Effector CD4-positive, alpha-beta T cell (primary cell): Measurements from ENCODE around the gene B4GALT5.
"Not testable (repeated sequence)": the region's sequence is repeated elsewhere in the genome, so short reads cannot be mapped to it uniquely, and the experiment has no call there.

Experiments used
- DNase-seq: peaks from one replicate; pipeline ENCODE4 v3.0.0-alpha.2; 2020

The B4GALT5 gene

DNA sequence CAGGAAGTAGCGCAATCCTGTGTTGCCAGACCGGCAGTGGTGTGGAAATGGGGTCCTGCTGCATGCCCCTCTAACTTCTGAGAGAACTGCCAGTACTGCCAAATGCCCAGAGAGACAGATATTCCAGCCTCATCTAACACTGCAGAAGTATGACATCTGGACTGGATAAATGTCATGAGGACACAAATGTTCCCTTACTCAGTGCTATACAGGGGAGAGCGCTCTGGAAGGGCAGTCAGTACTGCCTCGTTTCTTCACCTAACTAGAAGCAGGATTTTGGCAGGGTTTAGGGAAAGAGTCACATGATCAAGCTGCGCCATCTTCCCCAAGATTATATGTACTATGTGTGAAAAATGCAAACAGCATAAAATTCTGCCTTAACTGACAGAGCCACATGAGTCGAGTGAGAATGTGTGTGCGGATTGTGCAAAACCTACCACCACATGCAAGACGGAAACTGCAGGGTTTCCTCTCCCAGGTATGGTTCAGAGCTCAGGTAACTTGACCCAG is 59.7 kb downstream of the B4GALT5 start:
- no peak for DNase-seq

DNA sequence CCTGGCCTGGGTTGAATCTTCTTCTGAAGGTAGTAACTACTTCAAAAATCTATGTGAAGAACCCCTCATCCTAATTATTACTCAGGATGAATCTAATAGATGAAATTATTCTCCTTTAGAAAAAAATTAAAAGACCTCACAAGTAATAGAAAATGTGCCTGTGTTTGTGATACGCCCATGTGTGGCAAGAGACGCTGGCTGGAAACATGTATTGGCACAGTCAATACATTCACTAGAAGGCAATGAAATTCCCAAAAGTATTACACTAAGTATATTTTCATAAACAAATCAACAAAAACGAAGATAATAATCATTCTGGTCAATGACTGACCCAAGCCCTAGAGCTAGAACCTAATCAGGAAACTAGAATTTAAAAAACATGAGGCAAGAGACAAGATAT is 64.0 kb downstream of the B4GALT5 start:
- DNase-seq: no peak

DNA sequence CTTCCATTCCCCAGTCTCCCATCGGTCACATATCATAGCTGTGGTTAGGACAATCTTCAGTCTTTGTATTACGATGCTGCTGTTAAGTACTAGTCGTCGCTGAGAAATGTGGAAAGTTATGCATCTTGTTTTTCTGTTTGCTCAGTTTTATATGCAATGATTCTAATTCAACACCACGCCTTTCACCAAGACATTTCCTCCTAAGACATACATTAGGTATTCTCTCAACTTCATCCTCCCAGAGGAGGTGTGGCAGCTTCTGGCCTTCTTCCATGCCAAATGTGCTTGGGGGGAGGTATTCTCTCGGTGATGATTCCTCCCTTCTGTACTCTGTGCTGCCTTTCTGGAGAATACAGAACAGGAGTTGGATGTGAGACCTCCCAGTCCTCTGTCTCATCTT is 66.1 kb downstream of the B4GALT5 start:
- DNase-seq: no peak

DNA sequence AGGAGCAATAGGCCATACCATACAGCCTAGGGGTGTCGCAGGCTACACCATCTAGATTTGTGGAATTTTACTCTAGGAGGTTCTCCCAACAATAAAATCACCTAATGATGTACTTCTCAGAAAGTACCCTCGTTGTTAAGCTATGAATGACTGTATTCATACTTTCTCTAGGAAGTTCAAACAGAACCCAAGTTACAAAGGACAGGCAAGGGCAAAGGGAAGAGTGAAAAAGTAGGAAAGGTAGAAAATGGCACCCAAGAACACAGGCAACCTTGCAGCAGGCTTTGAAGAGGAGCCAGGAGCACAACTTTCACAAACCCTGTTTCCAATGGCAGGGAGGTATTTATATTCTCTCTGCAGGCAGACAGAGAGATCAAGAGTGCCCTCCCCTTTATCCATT is 67.2 kb downstream of the B4GALT5 start:
- DNase-seq: no peak

DNA sequence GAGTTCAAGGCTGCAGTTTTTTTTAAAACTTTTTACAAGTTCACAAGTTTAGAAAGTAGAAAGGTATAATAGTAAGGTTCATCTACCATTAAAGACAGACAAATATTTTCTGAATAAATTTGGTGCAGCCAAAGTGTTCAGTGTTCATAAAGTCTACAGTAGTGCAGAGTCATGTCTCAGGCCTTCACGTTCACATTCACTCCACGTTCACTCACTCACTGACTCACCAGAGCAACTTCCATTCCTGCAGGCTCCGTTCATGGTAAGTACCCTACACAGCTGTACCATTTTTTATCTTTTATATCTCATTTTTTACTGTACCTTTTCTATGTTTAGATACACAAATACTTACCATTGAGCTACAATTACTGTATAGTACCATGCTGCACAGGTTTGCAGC is 67.6 kb downstream of the B4GALT5 start:
- no peak for DNase-seq

DNA sequence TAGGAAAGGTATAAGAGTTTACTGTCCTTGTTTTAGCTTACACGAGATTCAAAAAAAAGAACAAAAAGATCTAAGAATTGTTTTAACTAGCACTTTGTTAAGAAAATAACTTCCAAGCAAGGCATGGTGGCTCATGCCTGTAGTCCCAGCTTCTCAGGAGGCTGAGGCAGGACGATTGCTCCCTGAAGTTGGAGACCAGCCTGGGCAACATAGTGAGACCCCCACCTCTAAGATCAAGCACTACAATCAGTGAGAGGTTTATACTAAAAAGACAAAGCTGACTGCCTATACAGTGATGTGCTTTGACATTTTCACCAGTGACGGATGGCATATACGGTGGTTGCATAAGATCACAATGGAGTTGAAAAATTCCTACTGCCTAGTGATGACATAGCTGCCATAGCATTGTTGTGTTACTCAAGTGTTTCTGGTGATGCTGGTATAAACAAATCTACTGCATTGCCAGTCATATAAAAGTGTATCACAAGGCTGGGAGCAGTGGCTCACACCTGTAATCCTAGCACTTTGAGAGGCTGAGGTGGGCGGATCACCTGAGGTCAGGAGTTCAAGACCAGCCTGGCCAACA is 68.6 kb downstream of the B4GALT5 start:
- no peak for DNase-seq

DNA sequence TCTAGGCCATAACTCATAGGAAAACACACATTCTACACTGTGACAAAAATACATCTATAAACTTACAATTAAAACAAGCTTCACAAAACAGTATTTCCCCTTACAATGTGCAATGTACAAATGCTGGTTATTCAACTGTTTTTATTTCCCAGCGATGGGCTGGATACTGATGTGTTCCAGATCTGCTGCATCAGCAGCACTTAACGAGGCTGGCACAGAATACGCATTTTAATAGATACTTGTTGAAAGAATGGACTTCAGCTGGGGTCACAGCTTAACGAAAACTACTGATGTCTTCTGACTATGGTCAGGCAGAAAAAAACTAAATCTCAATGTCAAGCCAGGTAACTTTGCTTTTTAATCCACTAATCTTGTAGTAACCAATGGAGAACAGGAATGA is 70.9 kb downstream of the B4GALT5 start:
- DNase-seq: no peak

DNA sequence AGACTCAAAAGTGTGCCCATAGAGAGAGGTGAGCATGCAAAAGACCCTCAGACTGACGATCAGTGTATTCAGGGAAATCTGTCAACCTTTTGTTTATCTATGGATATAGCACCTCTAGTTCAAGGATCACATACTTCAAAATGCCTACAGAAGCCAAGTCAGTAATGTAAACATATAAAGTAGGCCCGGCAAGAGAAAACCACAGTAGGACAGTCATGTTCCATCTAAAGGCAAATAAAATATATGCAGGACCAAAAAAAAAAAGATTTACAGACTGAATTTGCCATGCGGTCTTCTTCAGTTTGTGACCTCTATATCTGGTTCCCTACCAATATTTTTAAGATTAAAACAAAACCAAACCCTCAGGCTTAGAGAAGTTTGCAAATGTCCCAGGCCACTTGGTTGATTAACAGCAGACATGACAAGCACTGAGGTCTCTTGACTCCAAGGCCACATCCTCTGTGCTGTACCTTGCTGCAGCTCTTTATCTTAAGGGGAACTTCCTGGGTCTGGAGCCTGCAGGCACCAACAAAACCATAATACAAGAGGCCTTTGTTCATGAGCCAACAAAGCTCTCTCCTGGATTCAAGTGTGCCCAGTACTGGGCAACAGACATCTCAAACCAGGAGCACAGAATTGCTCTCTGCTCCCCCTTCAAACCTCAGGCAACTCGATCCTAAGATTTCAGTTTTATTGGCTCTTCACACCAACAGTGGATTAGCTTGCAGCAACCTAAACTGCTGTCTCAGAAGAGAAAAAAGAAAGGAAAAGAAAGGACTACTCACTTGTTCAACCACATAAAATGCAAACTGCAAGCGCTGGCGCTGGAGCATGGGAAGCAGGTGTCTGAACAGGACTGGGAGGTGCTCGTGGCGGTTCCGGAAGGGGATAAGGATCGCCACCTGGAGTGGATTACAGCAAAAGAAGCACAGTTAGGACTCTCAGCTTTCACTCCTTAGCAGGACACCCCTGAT is 71.7 kb downstream of the B4GALT5 start:
- no peak for DNase-seq

DNA sequence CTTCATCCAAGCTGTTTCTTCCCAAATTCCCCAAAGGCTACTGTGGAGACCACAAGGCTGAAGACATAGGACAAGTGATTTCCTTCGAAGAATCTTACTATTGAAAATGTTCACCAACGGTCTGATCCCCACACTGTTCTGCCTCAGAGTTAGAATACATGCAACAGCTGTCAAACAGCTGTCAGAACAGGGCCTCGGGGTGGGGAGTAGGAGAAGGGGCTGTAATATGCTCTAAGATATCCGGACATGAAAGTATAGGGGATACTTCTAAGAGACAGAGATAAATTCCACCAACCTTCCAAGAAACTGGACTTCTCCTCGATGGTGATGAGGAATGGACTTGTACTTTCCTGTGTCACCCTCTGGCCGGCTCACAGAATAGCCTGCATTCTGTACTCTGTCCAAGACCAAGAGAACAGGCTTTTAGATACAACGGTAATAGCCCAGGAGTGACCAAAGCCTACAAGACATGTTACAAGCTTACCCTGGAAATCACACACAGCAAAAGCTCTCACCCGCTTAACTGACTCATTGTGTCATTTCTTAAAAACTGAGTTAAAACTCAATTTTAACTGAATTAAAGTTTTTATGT is 76.5 kb downstream of the B4GALT5 start:
- DNase-seq: no peak

DNA sequence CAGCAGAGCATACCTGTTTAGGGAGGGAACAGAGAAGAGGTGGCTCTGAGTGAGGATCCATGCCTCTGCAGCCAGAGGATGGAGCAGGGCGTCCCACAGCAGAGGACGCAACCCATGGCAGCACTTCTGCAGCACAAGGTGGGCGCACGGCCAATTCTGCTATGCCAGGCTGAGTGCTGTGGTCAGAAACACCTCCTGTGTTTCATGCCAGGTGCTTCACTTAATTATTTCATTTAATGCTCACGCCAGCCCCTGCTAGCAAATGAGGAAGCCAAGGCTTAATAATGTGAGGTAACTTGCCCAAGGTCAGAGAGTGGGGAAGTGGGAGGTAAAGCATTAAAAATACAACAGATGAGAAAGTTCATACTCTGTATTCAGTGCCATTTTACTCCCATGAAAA is 77.2 kb downstream of the B4GALT5 start:
- no peak for DNase-seq

DNA sequence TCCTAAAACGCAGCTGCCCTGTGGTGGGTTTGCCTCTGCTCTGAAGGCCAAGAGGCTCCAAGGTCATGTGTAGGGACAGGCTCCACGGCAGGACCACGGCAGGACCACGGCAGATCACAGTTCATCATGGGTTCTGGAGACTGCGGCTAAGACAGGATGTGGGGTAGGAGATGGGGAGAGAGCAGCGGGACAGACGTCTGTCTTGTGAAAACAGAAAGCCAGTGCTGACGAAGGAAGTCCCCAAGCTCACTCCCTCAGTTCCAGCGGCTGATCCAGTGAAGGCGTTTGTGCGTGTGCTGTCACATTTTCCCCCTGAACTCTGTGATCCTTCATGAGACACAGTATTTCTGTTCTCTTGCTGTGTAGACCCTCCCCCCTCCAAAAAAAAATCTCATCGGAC is 77.8 kb downstream of the B4GALT5 start:
- DNase-seq: no peak

DNA sequence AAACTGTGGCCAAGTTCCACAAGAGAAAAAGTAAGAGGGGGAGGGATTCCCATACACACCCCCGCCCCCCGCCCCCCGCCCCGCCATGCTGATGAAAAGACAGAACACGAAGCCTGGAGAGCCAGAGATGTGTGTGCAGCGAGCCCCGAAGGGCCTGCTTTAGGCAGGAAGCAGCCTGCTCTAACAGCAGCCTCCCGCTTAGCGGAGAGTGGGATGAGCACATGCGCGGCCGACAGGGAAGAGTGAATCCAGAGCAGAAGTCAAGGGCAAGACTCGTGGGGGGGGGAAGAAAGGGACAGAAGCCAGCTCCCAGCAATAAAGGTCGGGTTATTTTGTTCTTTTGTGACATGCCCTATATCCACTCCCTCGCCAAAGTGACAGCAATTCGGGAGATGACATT is 78.5 kb downstream of the B4GALT5 start:
- no peak for DNase-seq

DNA sequence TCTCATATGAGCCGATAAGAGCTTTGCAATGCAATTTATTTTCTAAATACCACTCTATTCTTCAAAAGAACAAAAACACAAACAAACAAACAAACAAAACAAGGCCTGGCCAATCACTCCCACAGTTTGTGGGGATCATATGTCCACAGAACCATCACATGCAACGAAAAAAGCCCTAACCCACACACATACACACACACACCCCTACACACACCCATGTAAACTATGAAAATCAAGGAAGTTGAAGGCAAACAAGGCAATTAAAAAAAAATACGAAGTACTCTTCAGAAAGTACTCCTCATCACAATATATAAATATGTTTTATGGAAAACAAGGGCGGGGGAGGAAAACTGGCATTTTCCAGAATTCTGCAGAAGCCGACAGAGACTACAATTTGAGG is 79.6 kb downstream of the B4GALT5 start:
- DNase-seq: no peak

DNA sequence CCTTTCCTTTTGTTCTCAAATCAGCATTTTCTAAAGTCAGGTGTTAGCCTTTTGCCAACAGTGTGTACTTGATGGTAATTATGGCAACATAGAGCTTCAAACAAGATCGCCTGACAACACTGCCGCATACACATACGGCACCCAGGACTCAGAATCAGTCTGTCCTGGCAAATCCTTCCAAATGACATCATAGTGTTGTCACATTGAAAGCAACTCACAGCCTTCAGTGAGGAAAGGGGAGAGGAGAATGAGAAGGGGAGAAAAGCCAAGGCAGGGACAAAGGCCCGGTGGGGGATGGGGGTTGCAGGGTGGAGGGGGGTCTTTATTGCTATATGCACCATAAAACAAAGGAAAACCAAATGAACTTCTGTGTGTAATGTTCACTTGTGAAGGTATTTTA is 80.0 kb downstream of the B4GALT5 start:
- DNase-seq: no peak

DNA sequence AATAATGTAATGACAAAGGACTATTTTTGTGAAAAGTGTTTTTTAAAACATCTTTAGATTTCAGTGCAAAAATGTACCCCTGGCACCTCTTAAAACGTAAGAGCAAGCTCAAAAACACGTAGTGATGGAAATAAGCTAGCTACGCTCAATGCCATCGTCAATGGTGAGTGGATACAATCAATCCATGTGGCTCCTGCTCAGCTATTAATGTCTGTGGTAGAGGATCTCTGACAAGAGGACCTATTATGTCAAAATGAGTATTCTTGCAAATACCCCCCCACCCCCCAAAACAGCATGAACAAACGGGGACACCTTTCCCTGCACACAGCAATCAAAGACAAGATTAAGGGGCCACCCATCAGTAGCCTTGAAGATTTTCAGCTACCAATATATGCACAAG is 80.7 kb downstream of the B4GALT5 start:
- DNase-seq: no peak

DNA sequence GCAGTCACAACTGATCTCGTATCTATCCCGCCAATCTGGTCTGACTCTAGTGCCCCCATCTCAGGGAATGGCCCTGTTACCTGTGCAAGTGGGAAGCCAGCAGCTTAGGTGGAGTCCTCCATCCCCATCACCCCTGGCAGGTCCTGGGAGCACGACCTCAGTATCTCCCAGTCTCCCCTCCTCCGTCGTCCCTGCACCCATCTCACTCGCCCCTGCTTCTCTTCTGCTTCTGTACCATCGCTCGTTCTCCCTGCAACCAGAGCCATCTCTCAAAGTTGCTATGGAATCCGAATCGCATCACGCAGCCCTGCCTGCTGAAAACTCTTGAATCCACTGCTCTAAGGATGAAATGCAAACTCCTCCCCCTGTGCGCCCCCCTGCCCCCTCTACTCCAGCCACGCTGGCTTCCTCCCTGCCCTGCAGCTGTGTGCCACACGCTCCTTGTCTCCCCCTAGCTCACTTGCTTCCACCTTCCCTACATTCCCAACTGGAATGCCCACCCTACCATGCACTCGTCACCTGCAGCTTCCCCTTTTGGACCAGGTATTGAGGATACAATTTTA is 81.7 kb downstream of the B4GALT5 start:
- no peak for DNase-seq

DNA sequence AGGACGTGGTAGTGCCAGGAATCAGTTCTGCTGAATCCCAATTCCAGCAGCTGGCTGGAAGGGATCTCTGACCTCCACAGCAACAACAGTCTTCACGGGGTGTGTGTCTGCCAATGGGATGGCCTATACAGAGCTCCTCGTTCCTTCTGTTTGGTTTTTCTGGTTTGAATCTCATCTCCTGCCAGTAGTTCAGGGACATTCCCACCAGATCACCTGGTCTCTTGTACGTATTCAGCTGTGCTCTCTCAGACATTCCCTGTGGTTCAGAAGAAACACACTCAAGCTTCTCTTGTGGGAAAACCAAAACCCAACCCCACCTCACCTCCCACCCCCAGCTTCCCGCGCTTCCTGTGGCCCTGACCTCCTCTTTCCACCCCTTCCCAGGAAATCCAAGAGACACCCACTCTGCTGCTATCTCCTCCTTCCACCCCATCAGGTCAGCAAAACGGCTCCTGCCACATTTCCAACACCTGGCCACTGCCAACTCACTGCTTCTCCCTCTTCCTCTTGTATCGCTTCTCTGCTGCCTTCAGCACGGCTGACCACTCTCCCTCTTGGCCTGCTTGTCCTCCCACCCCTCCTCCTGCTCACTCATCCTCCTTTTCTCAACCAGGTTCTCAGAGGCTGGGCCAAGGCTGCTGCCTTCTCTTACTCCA is 82.5 kb downstream of the B4GALT5 start:
- DNase-seq: no peak

DNA sequence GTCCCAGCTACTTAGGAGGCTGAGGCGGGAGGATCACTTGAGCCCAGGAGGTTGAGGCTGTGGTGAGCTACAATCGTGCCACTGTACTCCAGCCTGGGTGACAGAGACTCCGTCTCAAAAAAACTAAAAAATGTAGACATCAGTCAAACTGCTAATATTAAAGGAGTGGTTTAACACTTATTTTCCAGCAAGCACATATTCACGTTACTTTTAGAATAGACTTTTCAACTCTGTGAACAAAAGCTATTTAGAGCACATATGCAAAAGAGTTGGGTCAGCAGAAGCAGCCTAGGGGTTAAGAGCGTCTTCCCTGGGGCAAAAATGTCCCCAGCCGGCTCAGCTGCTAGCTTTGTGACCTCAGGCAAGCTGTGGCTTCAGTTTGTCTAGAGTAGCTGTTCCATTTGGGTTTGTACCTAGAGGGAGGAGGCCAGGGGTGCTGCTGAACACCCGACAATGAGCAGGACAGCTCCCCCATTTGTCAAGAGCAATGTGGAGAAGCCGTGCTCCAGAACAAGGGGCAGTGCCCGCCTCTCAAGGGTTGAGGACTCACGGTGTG is 83.2 kb downstream of the B4GALT5 start:
- no peak for DNase-seq

DNA sequence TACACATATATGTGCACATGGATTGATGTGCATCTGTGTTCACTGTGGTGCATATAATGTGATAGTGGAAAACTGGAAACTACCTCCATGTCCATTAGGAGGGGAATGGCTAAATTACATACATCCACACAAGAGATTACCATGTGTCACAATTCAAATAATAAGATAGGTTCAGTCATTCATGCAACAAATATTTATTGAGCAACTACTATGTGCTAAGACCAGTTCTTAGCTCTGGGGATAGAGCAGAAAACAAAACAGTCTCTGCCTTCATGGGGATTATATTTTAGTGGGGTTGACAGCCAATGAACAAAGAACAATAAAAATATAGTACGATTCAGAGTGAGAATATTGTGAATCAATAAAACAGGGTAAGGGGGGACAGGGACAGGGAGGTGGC is 84.1 kb downstream of the B4GALT5 start:
- DNase-seq: no peak

DNA sequence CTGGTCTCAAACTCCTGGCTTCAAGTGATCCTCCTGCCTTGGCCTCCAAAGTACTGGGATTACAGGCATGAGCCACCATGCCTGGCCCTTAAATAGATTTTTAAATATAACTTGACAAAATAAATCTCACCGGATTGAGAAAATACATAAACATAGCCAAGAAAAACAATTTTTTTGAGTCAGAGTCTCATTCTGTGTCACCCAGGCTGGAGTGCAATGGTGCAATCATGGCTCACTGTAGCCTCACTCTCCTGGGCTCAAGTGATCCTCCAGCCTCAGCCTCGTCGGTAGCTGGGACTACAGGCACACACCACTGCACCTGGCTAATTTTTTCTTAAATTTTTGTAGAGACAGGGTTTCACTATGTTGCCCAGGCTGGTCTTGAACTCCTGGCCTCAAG is 85.4 kb downstream of the B4GALT5 start:
- DNase-seq: not testable (repeated sequence)

DNA sequence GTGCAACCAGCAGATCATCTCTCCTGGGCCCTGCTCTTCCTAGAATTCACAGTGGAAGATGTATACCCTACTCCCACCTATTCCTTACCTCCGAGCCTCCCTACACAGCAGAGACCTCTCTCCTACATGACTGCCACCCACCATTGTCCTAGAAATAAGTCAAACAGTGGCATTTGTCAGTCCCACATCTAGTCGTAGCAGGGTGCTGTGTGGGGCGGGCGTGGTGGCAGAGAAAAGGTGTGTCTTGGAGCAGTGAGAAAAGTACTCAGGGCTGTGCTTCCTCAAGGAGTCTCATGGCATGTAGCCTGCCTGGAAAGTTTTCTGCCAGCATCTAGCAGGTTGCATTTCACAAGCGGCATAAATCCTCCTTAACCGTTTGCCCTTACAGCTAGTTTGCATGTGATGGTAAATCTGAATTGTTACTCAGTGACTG is 86.3 kb downstream of the B4GALT5 start:
- no peak for DNase-seq

DNA sequence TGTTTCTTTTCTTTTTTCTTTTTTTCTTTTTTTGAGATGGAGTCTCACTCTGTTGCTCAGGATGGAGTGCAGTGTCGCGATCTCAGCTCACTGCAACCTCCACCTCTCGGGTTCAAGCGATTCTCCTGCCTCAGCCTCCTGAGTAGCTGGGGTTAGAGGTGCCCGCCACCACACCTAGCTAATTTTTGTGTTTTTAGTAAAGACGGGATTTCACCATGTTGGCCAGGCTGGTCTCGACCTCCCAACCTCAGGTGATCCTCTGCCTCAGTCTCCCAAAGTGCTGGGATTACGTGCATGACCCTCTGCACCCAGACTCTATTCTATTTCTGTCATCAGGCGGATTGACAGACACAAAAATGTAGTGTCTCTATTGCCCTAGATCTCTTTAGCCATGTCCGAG is 88.7 kb downstream of the B4GALT5 start:
- DNase-seq: not testable (repeated sequence)

DNA sequence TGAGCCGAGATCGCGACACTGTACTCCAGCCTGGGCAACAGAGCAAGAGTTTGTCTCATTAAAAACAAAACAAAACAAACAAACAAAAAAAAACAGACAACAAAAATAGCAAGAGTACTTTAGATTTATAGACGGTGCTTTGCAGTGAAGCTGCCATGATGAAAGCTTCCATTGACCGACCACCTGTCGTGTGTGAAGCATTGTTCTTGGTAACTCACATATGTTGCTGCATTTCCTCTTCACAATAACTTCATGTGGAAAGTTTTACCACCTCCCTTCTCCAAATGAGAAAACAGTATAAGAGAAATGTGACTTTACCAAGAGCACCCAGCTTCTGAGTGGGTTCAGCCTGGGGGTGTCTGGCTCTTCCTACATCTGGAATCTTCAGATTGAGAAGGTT is 89.4 kb downstream of the B4GALT5 start:
- DNase-seq: no peak
